Stimulated activated CD4-positive, alpha-beta T cell treated with anti-CD3 and anti-CD28 coated beads, Interleukin-15, amount 100 ng/mL, for 1 hour (primary cell): ENCODE measurements around the gene HIVEP2.
A peak's percentile ranks its signal among the peaks of the same experiment; 100 is the strongest.

Experiments
- DNase-seq, 2 donors: peaks; one replicate each; pipeline ENCODE4 v3.0.0-alpha.2; 2020; ENCODE audit warnings: low read depth in 1 of 2, low spot score in 1 of 2

The HIVEP2 gene

GRCh38 chr6:142845624-142846458 is 99.1 kb downstream of the HIVEP2 start:
- peak in 1 of 2 donors; percentile 31 for DNase-seq

- DNase-seq, result no peak
Measured at GRCh38 chr6:142845143-142845571, 99.8 kb downstream of the HIVEP2 start.

GRCh38 chr6:142844065-142844755 is 100.8 kb downstream of the HIVEP2 start:
- no peak for DNase-seq

GRCh38 chr6:142843361-142843760 is 101.6 kb downstream of the HIVEP2 start:
- no peak for DNase-seq

- no peak for DNase-seq
Measured at GRCh38 chr6:142842418-142843261, 102.3 kb downstream of the HIVEP2 start.

GRCh38 chr6:142841915-142842314 is 103.1 kb downstream of the HIVEP2 start:
- no peak for DNase-seq

GRCh38 chr6:142839686-142840040 is 105.3 kb downstream of the HIVEP2 start:
- no peak for DNase-seq

- DNase-seq, result no peak
Measured at GRCh38 chr6:142838821-142839685, 105.9 kb downstream of the HIVEP2 start.

GRCh38 chr6:142835787-142836535 is 109.0 kb downstream of the HIVEP2 start:
- no peak for DNase-seq

- DNase-seq, result no peak
Measured at GRCh38 chr6:142834853-142835252, 110.1 kb downstream of the HIVEP2 start.

GRCh38 chr6:142833798-142834197 is 111.2 kb downstream of the HIVEP2 start:
- DNase-seq, result no peak

- no peak for DNase-seq
Measured at GRCh38 chr6:142833054-142833453, 111.9 kb downstream of the HIVEP2 start.

GRCh38 chr6:142830807-142831206 is 114.2 kb downstream of the HIVEP2 start:
- DNase-seq, result no peak

GRCh38 chr6:142830116-142830710 is 114.8 kb downstream of the HIVEP2 start:
- no peak for DNase-seq

GRCh38 chr6:142829556-142829955 is 115.4 kb downstream of the HIVEP2 start:
- DNase-seq, result no peak

GRCh38 chr6:142827991-142828390 is 117.0 kb downstream of the HIVEP2 start:
- no peak for DNase-seq

- DNase-seq, result no peak
Measured at GRCh38 chr6:142827369-142827768, 117.6 kb downstream of the HIVEP2 start.

GRCh38 chr6:142825760-142826159 is 119.2 kb downstream of the HIVEP2 start:
- DNase-seq, result no peak

GRCh38 chr6:142824426-142824825 is 120.5 kb downstream of the HIVEP2 start:
- no peak for DNase-seq
